ENCODE measurements around the gene TMEM61.

TMEM61 gene

DNA sequence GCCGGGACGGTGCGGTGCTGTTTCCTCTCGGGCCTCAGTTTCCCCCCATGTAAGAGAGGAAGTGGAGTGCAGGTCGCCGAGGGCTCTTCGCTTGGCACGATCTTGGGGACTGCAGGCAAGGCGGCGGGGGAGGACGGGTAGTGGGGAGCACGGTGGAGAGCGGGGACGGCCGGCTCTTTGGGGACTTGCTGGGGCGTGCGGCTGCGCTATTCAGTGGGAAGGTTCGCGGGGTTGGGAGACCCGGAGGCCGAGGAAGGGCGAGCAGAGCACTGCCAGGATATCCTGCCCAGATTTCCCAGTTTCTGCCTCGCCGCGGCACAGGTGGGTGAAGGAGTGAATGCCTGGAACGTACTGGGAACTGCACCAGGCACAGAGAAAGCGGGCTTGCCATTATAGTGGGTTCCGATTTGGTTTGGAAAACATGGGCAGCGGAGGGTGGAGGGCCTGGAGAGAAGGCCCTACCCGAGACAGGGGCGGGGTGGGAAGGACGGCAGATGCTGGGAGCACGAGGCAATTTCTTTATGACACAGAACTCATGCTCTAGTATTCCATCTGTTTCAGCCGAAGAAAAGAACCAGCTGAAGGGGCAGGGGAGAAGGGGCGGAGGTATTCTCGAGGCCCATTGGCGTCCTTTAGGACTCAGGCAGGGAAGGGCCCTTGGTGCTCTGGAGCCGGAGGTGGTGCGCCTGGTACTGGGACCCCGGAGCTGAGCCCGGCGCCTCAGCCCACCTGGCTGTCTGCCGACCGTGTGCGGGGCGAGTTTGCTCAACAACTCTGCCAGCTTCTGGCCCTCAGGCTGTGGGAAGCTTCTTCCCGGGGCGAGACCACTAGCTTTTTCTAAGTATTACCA, 59.9 kb downstream of the TMEM61 start:
- no peak for DNase-seq

DNA sequence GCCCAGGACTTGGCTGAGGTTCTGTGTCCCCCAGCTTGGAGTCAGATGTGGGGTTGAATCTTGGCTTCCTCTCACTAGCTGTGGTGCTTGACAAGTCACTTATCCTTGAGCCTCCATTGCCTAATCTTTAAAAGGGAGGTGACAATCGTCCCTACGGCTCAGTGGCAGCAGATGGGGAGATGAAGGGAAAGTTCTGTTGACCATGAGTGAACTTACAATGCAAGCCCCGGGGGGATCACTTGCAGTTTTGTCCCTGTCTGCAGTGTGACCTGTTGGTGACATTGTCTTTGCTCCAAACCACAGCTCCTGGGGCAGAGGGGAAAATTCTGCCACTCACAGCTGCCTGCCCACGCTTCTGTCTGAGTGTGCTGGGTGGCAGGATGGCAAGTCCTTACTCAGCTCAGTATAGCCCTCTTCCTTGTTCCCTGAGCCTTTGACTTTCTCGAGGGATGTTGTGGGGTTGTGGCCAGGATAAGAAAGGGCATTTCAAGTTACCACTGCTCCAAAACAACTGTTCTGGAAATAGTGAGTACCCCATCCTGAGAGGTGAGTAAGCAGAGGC, 60.6 kb downstream of the TMEM61 start:
- DNase-seq: no peak

GRCh38 chr1:55041613-55042012, 61.2 kb downstream of the TMEM61 start:
- no peak for DNase-seq
